ENCODE measurements around the gene SNRPD1.

DNA sequence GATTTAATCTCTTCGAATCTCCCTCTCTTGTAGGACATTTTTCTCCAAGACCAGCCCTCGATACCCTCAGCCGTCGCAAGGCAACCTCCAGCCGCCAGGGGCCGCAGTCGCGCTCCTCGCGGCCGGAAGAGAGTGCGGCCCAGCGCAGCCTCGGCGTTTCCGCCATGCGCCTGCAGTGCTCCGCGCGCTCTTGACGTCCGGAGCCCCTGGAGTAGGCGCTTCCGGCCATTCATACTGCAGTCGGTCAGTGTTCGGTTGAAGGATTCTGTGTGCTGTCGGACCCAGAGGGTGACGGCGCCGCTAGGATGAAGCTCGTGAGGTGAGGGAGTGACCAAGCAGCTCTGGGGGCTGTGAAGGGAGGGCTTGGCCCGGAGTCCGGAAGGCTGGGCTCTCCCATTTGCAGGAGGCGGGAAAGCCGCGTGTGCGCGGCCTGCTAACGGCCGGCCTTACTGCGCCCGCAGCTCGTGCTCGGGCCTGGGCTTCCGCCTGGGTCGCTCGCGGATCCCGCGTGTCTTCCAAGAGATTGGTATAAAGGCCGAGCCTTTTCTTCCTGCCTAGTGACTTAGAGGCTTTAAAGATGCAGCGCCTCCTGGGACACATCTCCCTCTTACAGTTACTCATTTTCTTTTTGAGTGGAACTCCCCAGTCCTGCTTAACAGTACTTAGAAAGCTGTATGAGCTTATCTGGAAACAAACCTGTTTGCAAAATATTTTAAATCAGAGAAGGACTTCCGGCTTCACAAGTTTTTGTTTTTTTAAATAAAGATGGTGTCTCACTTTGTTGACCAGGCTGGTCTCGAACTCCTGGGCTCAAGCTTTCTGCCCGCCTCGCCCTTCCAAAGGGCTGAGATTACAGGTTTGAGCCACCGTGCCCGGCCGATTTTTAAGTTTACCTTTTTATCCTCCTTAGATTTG is at the start of gene SNRPD1:
- TF ChIP-seq, protein P1, sequence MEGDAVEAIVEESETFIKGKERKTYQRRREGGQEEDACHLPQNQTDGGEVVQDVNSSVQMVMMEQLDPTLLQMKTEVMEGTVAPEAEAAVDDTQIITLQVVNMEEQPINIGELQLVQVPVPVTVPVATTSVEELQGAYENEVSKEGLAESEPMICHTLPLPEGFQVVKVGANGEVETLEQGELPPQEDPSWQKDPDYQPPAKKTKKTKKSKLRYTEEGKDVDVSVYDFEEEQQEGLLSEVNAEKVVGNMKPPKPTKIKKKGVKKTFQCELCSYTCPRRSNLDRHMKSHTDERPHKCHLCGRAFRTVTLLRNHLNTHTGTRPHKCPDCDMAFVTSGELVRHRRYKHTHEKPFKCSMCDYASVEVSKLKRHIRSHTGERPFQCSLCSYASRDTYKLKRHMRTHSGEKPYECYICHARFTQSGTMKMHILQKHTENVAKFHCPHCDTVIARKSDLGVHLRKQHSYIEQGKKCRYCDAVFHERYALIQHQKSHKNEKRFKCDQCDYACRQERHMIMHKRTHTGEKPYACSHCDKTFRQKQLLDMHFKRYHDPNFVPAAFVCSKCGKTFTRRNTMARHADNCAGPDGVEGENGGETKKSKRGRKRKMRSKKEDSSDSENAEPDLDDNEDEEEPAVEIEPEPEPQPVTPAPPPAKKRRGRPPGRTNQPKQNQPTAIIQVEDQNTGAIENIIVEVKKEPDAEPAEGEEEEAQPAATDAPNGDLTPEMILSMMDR (IDR thresholded peaks at IDR 0.05), result peak; percentile 84 to 98 (median 94)
- peak in 1 of 2 donors; percentile 51 for TF ChIP-seq POLR2A (IDR thresholded peaks at IDR 0.05)
